Body of pancreas (tissue), 4 donors: ENCODE data around the gene DAB1. TPM values are rescaled to one million over a fixed set of nuclear protein-coding genes. Genes with fewer than 3 reads are reported as not detected.

Experiments used
- ATAC-seq: fragments of 150-250 bp; one replicate; pipeline ENCODE4 v1.9.1; 2016
- DNase-seq, 4 donors: peaks; one replicate each; pipeline ENCODE4 v3.0.0-alpha.2; 2019
- H3K27ac ChIP-seq, 4 donors: fragments of 200-600 bp; sonication (generic); 1 replicate in 3 of 4; 2 replicates in 1 of 4; pipeline versions ENCODE4 v1.5.1 to v1.6.1; 2016 to 2019; ENCODE audit warnings: mild to moderate bottlenecking in 1 of 4, mixed read lengths in 1 of 4, moderate library complexity in 1 of 4
- H3K27me3 ChIP-seq, 2 donors: fragments of 200-600 bp; sonication (generic); one replicate each; pipeline ENCODE4 v1.6.0; 2016; ENCODE audit warnings: mild to moderate bottlenecking in 1 of 2
- H3K36me3 ChIP-seq, 2 donors: fragments of 200-600 bp; sonication (generic); replicated peaks in 1 of 2; 2 replicates each; pipeline ENCODE4 v1.5.1; 2016; ENCODE audit warnings: low read depth in 2 of 2; ENCODE audit not compliant: insufficient read depth in 1 of 2
- H3K4me1 ChIP-seq: fragments of 200-600 bp; sonication (generic); one replicate; pipeline ENCODE4 v1.6.0; 2016
- H3K4me3 ChIP-seq, 2 donors: fragments of 200-600 bp; sonication (generic); 1 replicate in 1 of 2; 2 replicates in 1 of 2; pipeline ENCODE4 v1.5.1; 2016 to 2019
- H3K9me3 ChIP-seq, 3 donors: fragments of 200-600 bp; sonication (generic); 1 replicate in 2 of 3; 2 replicates in 1 of 3; pipeline ENCODE4 v1.5.1; 2016
- CTCF ChIP-seq, 7 experiments: fragments of 450-650 bp in 4 of 7; fragments of 200-600 bp in 3 of 7; sonication (generic) in 3 of 7; IDR thresholded peaks; one replicate each; pipeline ENCODE4 v1.5.1; 2016 to 2019; ENCODE audit warnings: antibody characterized with exemption in 7 of 7
- POLR2A ChIP-seq, 3 donors: fragments of 450-650 bp; IDR thresholded peaks; one replicate each; pipeline ENCODE4 v1.6.1; 2016; ENCODE audit warnings: antibody characterized with exemption in 3 of 3, mild to moderate bottlenecking in 2 of 3
- WGBS, 2 donors: methylation state at CpG; one replicate each; pipeline ENCODE4 v1.1.5; 2017; 5-methylcytosine and 5-hydroxymethylcytosine counted together
- intact Hi-C: fragments of 100-400 bp; cut with DNase I; formaldehyde crosslinking; loops from one replicate; pipeline ENCODE4 v1.15.1; 2023
- total RNA-seq, 2 donors: library from RNA; depleted of rRNA; stranded (reverse); fragments of >200 nt; gene quantifications; one replicate each; pipeline ENCODE4 v1.1.0, GENCODE V29; 2016

Gene DAB1
- total RNA-seq, 2 donors from 2014 or later, result under 0.01 TPM; not detected in 1

- no peaks in the 10 kb centered on the region for H3K4me1 ChIP-seq
- no peak overlapping the region for H3K4me3 ChIP-seq
- no peaks in the 10 kb centered on the region for H3K27me3 ChIP-seq
- no peaks in the 10 kb centered on the region for H3K36me3 ChIP-seq
- ATAC-seq (no peak), DNase-seq (no peak)
- intact Hi-C loops, result no loop called here
- 36 to 39% methylated on average over 4 of the region's 4 CpGs for WGBS, 2 donors
- no peak overlapping the region for H3K27ac ChIP-seq
- no peaks in the 10 kb centered on the region for H3K9me3 ChIP-seq
- TF ChIP-seq POLR2A (IDR thresholded peaks at IDR 0.05), result no peak
- no peak for TF ChIP-seq CTCF (IDR thresholded peaks at IDR 0.05)
These were observed 127.1 kb downstream of the DAB1 start for GRCh38 chr1:57296726-57297250.

- Histone ChIP-seq H3K27ac (no peak overlapping the region), H3K27me3 (no peaks in the 10 kb centered on the region), H3K36me3 (no peaks in the 10 kb centered on the region), H3K4me3 (no peak overlapping the region), H3K4me1 (no peaks in the 10 kb centered on the region), H3K9me3 (no peaks in the 10 kb centered on the region)
- DNase-seq, result no peak
- intact Hi-C loops, result no loop called here
- ATAC-seq, result no peak
- 85% methylated on average over 1 of the region's 1 CpG for WGBS, 2 donors
- TF ChIP-seq CTCF (IDR thresholded peaks at IDR 0.05) (no peak), POLR2A (IDR thresholded peaks at IDR 0.05) (no peak)
These were observed 128.5 kb downstream of the DAB1 start for GRCh38 chr1:57295326-57295725.

GRCh38 chr1:57294177-57294576 lies 129.7 kb downstream of the DAB1 start:
- Histone ChIP-seq H3K27me3 (no peaks in the 10 kb centered on the region), H3K27ac (no peak overlapping the region), H3K4me3 (no peak overlapping the region), H3K4me1 (no peaks in the 10 kb centered on the region), H3K36me3 (no peaks in the 10 kb centered on the region), H3K9me3 (no peaks in the 10 kb centered on the region)
- intact Hi-C loops, result no loop called here
- TF ChIP-seq CTCF (IDR thresholded peaks at IDR 0.05), result no peak
- TF ChIP-seq POLR2A (IDR thresholded peaks at IDR 0.05), result no peak
- ATAC-seq (no peak), DNase-seq (no peak)

GRCh38 chr1:57293214-57293613 lies 130.6 kb downstream of the DAB1 start:
- no peaks in the 10 kb centered on the region for H3K4me1 ChIP-seq
- DNase-seq (no peak), ATAC-seq (no peak)
- H3K9me3 ChIP-seq, result no peaks in the 10 kb centered on the region
- 41 to 47% methylated on average over 3 of the region's 3 CpGs for WGBS, 2 donors
- TF ChIP-seq CTCF (IDR thresholded peaks at IDR 0.05) (no peak), POLR2A (IDR thresholded peaks at IDR 0.05) (no peak)
- intact Hi-C loops, result no loop called here
- H3K27ac ChIP-seq, result no peak overlapping the region
- no peaks in the 10 kb centered on the region for H3K36me3 ChIP-seq
- H3K4me3 ChIP-seq, result no peak overlapping the region
- no peaks in the 10 kb centered on the region for H3K27me3 ChIP-seq

GRCh38 chr1:57289781-57290180 lies 134.1 kb downstream of the DAB1 start:
- TF ChIP-seq CTCF (IDR thresholded peaks at IDR 0.05) (no peak), POLR2A (IDR thresholded peaks at IDR 0.05) (no peak)
- no peaks in the 10 kb centered on the region for H3K4me1 ChIP-seq
- H3K4me3 ChIP-seq, result no peak overlapping the region
- intact Hi-C loops, result no loop called here
- WGBS, 2 donors, result 52 to 56% methylated on average over 2 of the region's 2 CpGs
- H3K9me3 ChIP-seq, result no peaks in the 10 kb centered on the region
- no peak for ATAC-seq
- no peak overlapping the region for H3K27ac ChIP-seq
- H3K36me3 ChIP-seq, result no peaks in the 10 kb centered on the region
- H3K27me3 ChIP-seq, result no peaks in the 10 kb centered on the region
- DNase-seq, result no peak
